Adipocyte (in vitro differentiated cells): ENCODE results near the gene BLZF1.
"Not testable (repeated sequence)": the region's sequence is repeated elsewhere in the genome, so short reads cannot be mapped to it uniquely, and the experiment has no call there.

Source experiments
- DNase-seq: peaks from one replicate; pipeline ENCODE4 v3.0.0-alpha.2; 2015; ENCODE audit warnings: low read depth
- H3K27me3 ChIP-seq: replicated peaks from 2 replicates; pipeline ENCODE4 v1.7.0; 2013; ENCODE audit warnings: mild to moderate bottlenecking, low read length, moderate library complexity; ENCODE audit not compliant: control insufficient read depth, insufficient read depth
- H3K36me3 ChIP-seq: 2 replicates; pipeline ENCODE4 v1.7.0; 2013; ENCODE audit warnings: low read length, mild to moderate bottlenecking, moderate library complexity; ENCODE audit not compliant: control insufficient read depth, insufficient read depth, severe bottlenecking
- H3K4me1 ChIP-seq: 2 replicates; pipeline ENCODE4 v1.7.0; 2013; ENCODE audit warnings: mild to moderate bottlenecking, low read length, moderate library complexity; ENCODE audit not compliant: control insufficient read depth, insufficient read depth
- H3K4me3 ChIP-seq: 2 replicates; pipeline ENCODE4 v1.7.0; 2013; ENCODE audit warnings: mild to moderate bottlenecking, low read length, moderate library complexity
- H3K9ac ChIP-seq: 2 replicates; pipeline ENCODE4 v1.7.0; 2013; ENCODE audit warnings: mild to moderate bottlenecking, low read length, moderate library complexity
- H3K9me3 ChIP-seq: 2 replicates; pipeline ENCODE4 v1.7.0; 2013; ENCODE audit warnings: mild to moderate bottlenecking, low read length, moderate library complexity; ENCODE audit not compliant: control insufficient read depth

Gene BLZF1

GRCh38 chr1:169336947-169337715, 30.9 kb upstream of the BLZF1 start:
- not testable (repeated sequence) for H3K9me3 ChIP-seq, H3K36me3 ChIP-seq, H3K27me3 ChIP-seq, H3K4me1 ChIP-seq, H3K4me3 ChIP-seq, H3K9ac ChIP-seq, DNase-seq

- Histone ChIP-seq H3K27me3 (no peaks in the 10 kb centered on the region), H3K9me3 (no peaks in the 10 kb centered on the region), H3K9ac (no peak overlapping the region), H3K36me3 (no peaks in the 10 kb centered on the region), H3K4me1 (no peaks in the 10 kb centered on the region), H3K4me3 (no peak overlapping the region)
- DNase-seq: no peak
These were observed 29.4 kb upstream of the BLZF1 start for GRCh38 chr1:169338617-169339016.

- H3K36me3 ChIP-seq: no peaks in the 10 kb centered on the region
- H3K27me3 ChIP-seq: no peaks in the 10 kb centered on the region
- H3K4me1 ChIP-seq: no peaks in the 10 kb centered on the region
- DNase-seq: no peak
- H3K9me3 ChIP-seq: no peaks in the 10 kb centered on the region
- no peak overlapping the region for H3K4me3 ChIP-seq
- H3K9ac ChIP-seq: no peak overlapping the region
These were observed 28.2 kb upstream of the BLZF1 start for GRCh38 chr1:169339773-169340172.

- no peak for DNase-seq
- H3K9me3 ChIP-seq: no peaks in the 10 kb centered on the region
- H3K9ac ChIP-seq: no peak overlapping the region
- H3K27me3 ChIP-seq: no peaks in the 10 kb centered on the region
- H3K4me1 ChIP-seq: no peaks in the 10 kb centered on the region
- no peaks in the 10 kb centered on the region for H3K36me3 ChIP-seq
- H3K4me3 ChIP-seq: no peak overlapping the region
These were observed 27.1 kb upstream of the BLZF1 start for GRCh38 chr1:169340882-169341281.

GRCh38 chr1:169342096-169342495, 25.9 kb upstream of the BLZF1 start:
- not testable (repeated sequence) for DNase-seq, H3K4me1 ChIP-seq, H3K27me3 ChIP-seq, H3K9ac ChIP-seq, H3K36me3 ChIP-seq, H3K9me3 ChIP-seq, H3K4me3 ChIP-seq

GRCh38 chr1:169345511-169345910, 22.5 kb upstream of the BLZF1 start:
- Histone ChIP-seq H3K4me3 (no peak overlapping the region), H3K27me3 (no peaks in the 10 kb centered on the region), H3K4me1 (peaks cover 3% of the 10 kb centered on the region), H3K9ac (no peak overlapping the region), H3K9me3 (no peaks in the 10 kb centered on the region), H3K36me3 (no peaks in the 10 kb centered on the region)
- DNase-seq: no peak

- Histone ChIP-seq H3K27me3 (no peaks in the 10 kb centered on the region), H3K9me3 (no peaks in the 10 kb centered on the region), H3K4me3 (no peak overlapping the region)
These were observed 21.9 kb upstream of the BLZF1 start for GRCh38 chr1:169346036-169346589.

GRCh38 chr1:169347688-169348382, 20.2 kb upstream of the BLZF1 start:
- no peak for DNase-seq
- Histone ChIP-seq H3K36me3 (no peaks in the 10 kb centered on the region), H3K9me3 (peaks cover 1% of the 10 kb centered on the region), H3K9ac (no peak overlapping the region), H3K27me3 (no peaks in the 10 kb centered on the region), H3K4me1 (peaks cover 3% of the 10 kb centered on the region), H3K4me3 (no peak overlapping the region)

More at GRCh38 chr1:169346036-169346589, 21.9 kb upstream of the BLZF1 start:
- Histone ChIP-seq H3K36me3 (no peaks in the 10 kb centered on the region), H3K9ac (no peak overlapping the region), H3K4me1 (peaks cover 3% of the 10 kb centered on the region)
- no peak for DNase-seq

GRCh38 chr1:169348383-169349036, 19.5 kb upstream of the BLZF1 start:
- DNase-seq: peak; percentile 88
- H3K27me3 ChIP-seq: no peaks in the 10 kb centered on the region
- peaks cover 3% of the 10 kb centered on the region for H3K4me1 ChIP-seq
- no peak overlapping the region for H3K9ac ChIP-seq
- H3K4me3 ChIP-seq: no peak overlapping the region
- H3K9me3 ChIP-seq: peaks cover 6% of the 10 kb centered on the region
- no peaks in the 10 kb centered on the region for H3K36me3 ChIP-seq

GRCh38 chr1:169360415-169360814, 7.6 kb upstream of the BLZF1 start:
- H3K9ac ChIP-seq: no peak overlapping the region
- H3K27me3 ChIP-seq: no peaks in the 10 kb centered on the region
- no peak for DNase-seq
- H3K4me1 ChIP-seq: peaks cover 13% of the 10 kb centered on the region
- no peaks in the 10 kb centered on the region for H3K36me3 ChIP-seq
- H3K4me3 ChIP-seq: no peak overlapping the region
- H3K9me3 ChIP-seq: no peaks in the 10 kb centered on the region

GRCh38 chr1:169361281-169361680, 6.7 kb upstream of the BLZF1 start:
- Histone ChIP-seq H3K4me1 (peaks cover 13% of the 10 kb centered on the region), H3K9ac (no peak overlapping the region), H3K27me3 (no peaks in the 10 kb centered on the region), H3K4me3 (no peak overlapping the region), H3K36me3 (no peaks in the 10 kb centered on the region), H3K9me3 (no peaks in the 10 kb centered on the region)
- DNase-seq: no peak
